Natural killer cell treated with Interleukin-12 subunit alpha and Interleukin-12 subunit beta and Interleukin-15 and Interleukin-18, amount 100 ng/mL, for 72 hours (primary cell): ENCODE results near the gene CCDC184. TPM values are rescaled to one million over a fixed set of nuclear protein-coding genes. Genes with fewer than 3 reads are reported as not detected.

Experiments used
- ATAC-seq, 2 donors: fragments of 150-1000 bp; cut with Tn5 transposase in 1 of 2; sonication (Bioruptor Pico), chemical (Tn5 transposase) in 1 of 2; 2 replicates each; pipeline ENCODE4 v1.10.0; 2021
- DNase-seq: peaks from one replicate; pipeline ENCODE4 v3.0.0; 2022; ENCODE audit warnings: low spot score
- H3K27ac Mint-ChIP-seq, 2 donors: 1 replicate in 1 of 2; 2 replicates in 1 of 2; pipeline ENCODE4 v1.8.0; 2022; ENCODE audit warnings: mixed read lengths in 2 of 2, mild to moderate bottlenecking in 1 of 2, moderate library complexity in 1 of 2
- H3K27me3 Mint-ChIP-seq, 2 donors: 1 replicate in 1 of 2; 2 replicates in 1 of 2; pipeline ENCODE4 v1.8.0; 2022; ENCODE audit warnings: mixed read lengths in 2 of 2
- H3K36me3 Mint-ChIP-seq: one replicate; pipeline ENCODE4 v1.8.0; 2022; ENCODE audit warnings: mixed read lengths
- H3K4me1 Mint-ChIP-seq, 2 donors: 1 replicate in 1 of 2; 2 replicates in 1 of 2; pipeline ENCODE4 v1.8.0; 2022; ENCODE audit warnings: low read depth in 2 of 2, mixed read lengths in 2 of 2, mild to moderate bottlenecking in 1 of 2
- H3K4me3 Mint-ChIP-seq: one replicate; pipeline ENCODE4 v1.8.0; 2022; ENCODE audit warnings: mixed read lengths
- H3K9me3 Mint-ChIP-seq: 2 replicates; pipeline ENCODE4 v1.8.0; 2022; ENCODE audit warnings: mixed read lengths
- total RNA-seq, 2 donors: library from RNA; stranded (reverse); gene quantifications; one replicate each; pipeline ENCODE4 v1.2.3, GENCODE V29; 2022

The CCDC184 gene
- total RNA-seq, 2 donors from 2014 or later, result 0.86 TPM; not detected in 1

- no peaks in the 10 kb centered on the region for H3K36me3 Mint-ChIP-seq
- no peak overlapping the region for H3K27ac Mint-ChIP-seq
- H3K4me3 Mint-ChIP-seq, result peak overlapping the region; percentile 11
- peaks cover 36 to 45% of the 10 kb centered on the region in 2 donors for H3K27me3 Mint-ChIP-seq
- no peaks in the 10 kb centered on the region for H3K9me3 Mint-ChIP-seq
- DNase-seq (no peak), ATAC-seq (no peak)
- peaks cover 5 to 15% of the 10 kb centered on the region in 2 donors for H3K4me1 Mint-ChIP-seq
Measured at GRCh38 chr12:48185181-48185919, 1.9 kb downstream of the CCDC184 start.

- ATAC-seq, result no peak
- peaks cover 30 to 33% of the 10 kb centered on the region in 2 donors for H3K27me3 Mint-ChIP-seq
- no peaks in the 10 kb centered on the region for H3K9me3 Mint-ChIP-seq
- no peaks in the 10 kb centered on the region for H3K36me3 Mint-ChIP-seq
- H3K4me1 Mint-ChIP-seq, result peaks cover 0 to 9% of the 10 kb centered on the region in 2 donors
- no peak for DNase-seq
- H3K27ac Mint-ChIP-seq, result no peak overlapping the region
- no peak overlapping the region for H3K4me3 Mint-ChIP-seq
Measured at GRCh38 chr12:48187916-48188695, 4.7 kb downstream of the CCDC184 start.

- DNase-seq (peak; percentile 85), ATAC-seq (peak; percentile 72 to 81)
- H3K36me3 Mint-ChIP-seq, result no peaks in the 10 kb centered on the region
- no peak overlapping the region for H3K4me3 Mint-ChIP-seq
- H3K27ac Mint-ChIP-seq, result no peak overlapping the region
- peaks cover 0 to 4% of the 10 kb centered on the region in 2 donors for H3K4me1 Mint-ChIP-seq
- peaks cover 37 to 45% of the 10 kb centered on the region in 2 donors for H3K27me3 Mint-ChIP-seq
- H3K9me3 Mint-ChIP-seq, result no peaks in the 10 kb centered on the region
Measured at GRCh38 chr12:48189331-48190125, 6.1 kb downstream of the CCDC184 start.

- Mint-ChIP-seq H3K4me3 (no peak overlapping the region), H3K27me3 (peaks cover 23 to 37% of the 10 kb centered on the region in 2 donors), H3K36me3 (no peaks in the 10 kb centered on the region), H3K27ac (no peak overlapping the region), H3K4me1 (no peaks in the 10 kb centered on the region), H3K9me3 (no peaks in the 10 kb centered on the region)
- no peak for DNase-seq
- no peak for ATAC-seq
Measured at GRCh38 chr12:48191096-48191495, 7.7 kb downstream of the CCDC184 start.

- H3K27me3 Mint-ChIP-seq, result peaks cover 20 to 32% of the 10 kb centered on the region in 2 donors
- no peak for DNase-seq
- H3K27ac Mint-ChIP-seq, result no peak overlapping the region
- no peak for ATAC-seq
- peaks cover 4 to 8% of the 10 kb centered on the region in 2 donors for H3K4me1 Mint-ChIP-seq
- H3K36me3 Mint-ChIP-seq, result no peaks in the 10 kb centered on the region
- no peaks in the 10 kb centered on the region for H3K9me3 Mint-ChIP-seq
- H3K4me3 Mint-ChIP-seq, result no peak overlapping the region
Measured at GRCh38 chr12:48192861-48193260, 9.4 kb downstream of the CCDC184 start.

GRCh38 chr12:48193623-48194022, 10.2 kb downstream of the CCDC184 start:
- H3K9me3 Mint-ChIP-seq, result no peaks in the 10 kb centered on the region
- no peak overlapping the region for H3K4me3 Mint-ChIP-seq
- DNase-seq (no peak), ATAC-seq (no peak)
- H3K36me3 Mint-ChIP-seq, result no peaks in the 10 kb centered on the region
- H3K27me3 Mint-ChIP-seq, result peaks cover 16 to 32% of the 10 kb centered on the region in 2 donors
- no peak overlapping the region for H3K27ac Mint-ChIP-seq
- H3K4me1 Mint-ChIP-seq, result peaks cover 7 to 8% of the 10 kb centered on the region in 2 donors

- H3K27ac Mint-ChIP-seq, result no peak overlapping the region
- DNase-seq (no peak), ATAC-seq (no peak)
- H3K27me3 Mint-ChIP-seq, result peaks cover 16 to 32% of the 10 kb centered on the region in 2 donors
- no peaks in the 10 kb centered on the region for H3K36me3 Mint-ChIP-seq
- no peaks in the 10 kb centered on the region for H3K9me3 Mint-ChIP-seq
- peaks cover 15 to 16% of the 10 kb centered on the region in 2 donors for H3K4me1 Mint-ChIP-seq
- H3K4me3 Mint-ChIP-seq, result no peak overlapping the region
Measured at GRCh38 chr12:48194799-48195201, 11.4 kb downstream of the CCDC184 start.

- ATAC-seq (peak; percentile 4 to 22), DNase-seq (no peak)
- Mint-ChIP-seq H3K4me1 (peaks cover 30 to 34% of the 10 kb centered on the region in 2 donors), H3K27ac (peak overlapping the region; percentile 84 to 91), H3K9me3 (peaks cover 4% of the 10 kb centered on the region), H3K36me3 (peaks cover 18% of the 10 kb centered on the region), H3K27me3 (peaks cover 8 to 23% of the 10 kb centered on the region in 2 donors), H3K4me3 (peak overlapping the region; percentile 93)
Measured at GRCh38 chr12:48197549-48197970, 14.1 kb downstream of the CCDC184 start.

GRCh38 chr12:48197971-48198671, 14.7 kb downstream of the CCDC184 start:
- H3K27me3 Mint-ChIP-seq, result peaks cover 8 to 22% of the 10 kb centered on the region in 2 donors
- peak overlapping the region; percentile 84 to 91 for H3K27ac Mint-ChIP-seq
- H3K4me3 Mint-ChIP-seq, result peak overlapping the region; percentile 93
- peaks cover 30 to 39% of the 10 kb centered on the region in 2 donors for H3K4me1 Mint-ChIP-seq
- DNase-seq (peak; percentile 96), ATAC-seq (peak; percentile 100)
- H3K36me3 Mint-ChIP-seq, result peaks cover 24% of the 10 kb centered on the region
- H3K9me3 Mint-ChIP-seq, result peaks cover 9% of the 10 kb centered on the region

GRCh38 chr12:48198672-48198971, 15.2 kb downstream of the CCDC184 start:
- H3K36me3 Mint-ChIP-seq, result peaks cover 26% of the 10 kb centered on the region
- peaks cover 9% of the 10 kb centered on the region for H3K9me3 Mint-ChIP-seq
- peaks cover 30 to 39% of the 10 kb centered on the region in 2 donors for H3K4me1 Mint-ChIP-seq
- DNase-seq (no peak), ATAC-seq (peak; percentile 12 to 47)
- peak overlapping the region; percentile 84 to 91 for H3K27ac Mint-ChIP-seq
- H3K27me3 Mint-ChIP-seq, result peaks cover 3 to 17% of the 10 kb centered on the region in 2 donors
- H3K4me3 Mint-ChIP-seq, result peak overlapping the region; percentile 93

- H3K4me3 Mint-ChIP-seq, result peak overlapping the region; percentile 93
- peaks cover 26% of the 10 kb centered on the region for H3K36me3 Mint-ChIP-seq
- no peak for ATAC-seq
- H3K27ac Mint-ChIP-seq, result peak overlapping the region; percentile 84 to 91
- peaks cover 30 to 39% of the 10 kb centered on the region in 2 donors for H3K4me1 Mint-ChIP-seq
- H3K9me3 Mint-ChIP-seq, result peaks cover 9% of the 10 kb centered on the region
- no peak for DNase-seq
- H3K27me3 Mint-ChIP-seq, result peaks cover 0 to 14% of the 10 kb centered on the region in 2 donors
Measured at GRCh38 chr12:48198985-48199384, 15.5 kb downstream of the CCDC184 start.

- H3K4me3 Mint-ChIP-seq, result peak overlapping the region; percentile 93
- peaks cover 30 to 39% of the 10 kb centered on the region in 2 donors for H3K4me1 Mint-ChIP-seq
- peaks cover 13% of the 10 kb centered on the region for H3K9me3 Mint-ChIP-seq
- ATAC-seq (no peak), DNase-seq (no peak)
- H3K36me3 Mint-ChIP-seq, result peaks cover 31% of the 10 kb centered on the region
- peak overlapping the region; percentile 84 to 91 for H3K27ac Mint-ChIP-seq
- peaks cover 0 to 6% of the 10 kb centered on the region in 2 donors for H3K27me3 Mint-ChIP-seq
Measured at GRCh38 chr12:48199774-48200221, 16.4 kb downstream of the CCDC184 start.

- Mint-ChIP-seq H3K27ac (peak overlapping the region; percentile 84 to 91), H3K4me1 (peaks cover 30 to 39% of the 10 kb centered on the region in 2 donors), H3K9me3 (peaks cover 13% of the 10 kb centered on the region), H3K36me3 (peaks cover 32% of the 10 kb centered on the region), H3K4me3 (peak overlapping the region; percentile 93), H3K27me3 (no peaks in the 10 kb centered on the region)
- ATAC-seq (no peak), DNase-seq (no peak)
Measured at GRCh38 chr12:48201091-48201490, 17.6 kb downstream of the CCDC184 start.
